Glutamatergic neuron (in vitro differentiated cells): ENCODE data around the gene RP9. TPM values are rescaled to one million over a fixed set of nuclear protein-coding genes. Genes with fewer than 3 reads are reported as not detected.

ENCODE experiments used
- DNase-seq: peaks from one replicate; pipeline ENCODE4 v3.0.0; 2022
- H3K27ac Mint-ChIP-seq: one replicate; pipeline ENCODE4 v1.8.0; 2020; ENCODE audit warnings: mild to moderate bottlenecking, mixed read lengths, inconsistent platforms; ENCODE audit not compliant: unreplicated experiment
- H3K27me3 Mint-ChIP-seq: one replicate; pipeline ENCODE4 v1.8.0; 2020; ENCODE audit warnings: mild to moderate bottlenecking, moderate library complexity, mixed read lengths, inconsistent platforms; ENCODE audit not compliant: unreplicated experiment
- H3K36me3 Mint-ChIP-seq: one replicate; pipeline ENCODE4 v1.8.0; 2020; ENCODE audit warnings: mild to moderate bottlenecking, mixed read lengths, inconsistent platforms; ENCODE audit not compliant: unreplicated experiment
- H3K4me1 Mint-ChIP-seq: one replicate; pipeline ENCODE4 v1.8.0; 2020; ENCODE audit warnings: mild to moderate bottlenecking, low read depth, mixed read lengths, inconsistent platforms; ENCODE audit not compliant: unreplicated experiment
- H3K4me3 Mint-ChIP-seq: one replicate; pipeline ENCODE4 v1.8.0; 2020; ENCODE audit warnings: mild to moderate bottlenecking, mixed read lengths, inconsistent platforms; ENCODE audit not compliant: unreplicated experiment
- H3K9me3 Mint-ChIP-seq: one replicate; pipeline ENCODE4 v1.8.0; 2020; ENCODE audit warnings: mild to moderate bottlenecking, moderate library complexity, mixed read lengths, inconsistent platforms; ENCODE audit not compliant: unreplicated experiment
- CTCF ChIP-seq: fragments of 200-600 bp; sonication (generic); IDR thresholded peaks from one replicate; pipeline ENCODE4 v1.5.0; 2021; ENCODE audit not compliant: partially characterized antibody, unreplicated experiment
- total RNA-seq: library from RNA; stranded (reverse); fragmentation: NEBNext Ultra II Directional; extraction: Animal tissue kit (Norgen Biotek cat#: 25700); gene quantifications from one replicate; pipeline ENCODE4 v1.2.1, GENCODE V29; 2021; ENCODE audit not compliant: unreplicated experiment

The RP9 gene
- total RNA-seq, 1 donor from 2014 or later: 26.4 TPM

GRCh38 chr7:33061282-33061937, 47.8 kb downstream of the RP9 start:
- peak overlapping the region; percentile 96 for H3K4me3 Mint-ChIP-seq
- DNase-seq: no peak
- TF ChIP-seq CTCF: no peak
- H3K4me1 Mint-ChIP-seq: no peaks in the 10 kb centered on the region
- peaks cover 26% of the 10 kb centered on the region for H3K9me3 Mint-ChIP-seq
- peak overlapping the region; percentile 92 for H3K27ac Mint-ChIP-seq
- peaks cover 12% of the 10 kb centered on the region for H3K27me3 Mint-ChIP-seq
- peaks cover 17% of the 10 kb centered on the region for H3K36me3 Mint-ChIP-seq

- Mint-ChIP-seq H3K9me3 (peaks cover 12% of the 10 kb centered on the region), H3K4me3 (no peak overlapping the region)
Observed at GRCh38 chr7:33059635-33060034, 49.6 kb downstream of the RP9 start.

GRCh38 chr7:33055158-33055557, 54.0 kb downstream of the RP9 start:
- no peaks in the 10 kb centered on the region for H3K27me3 Mint-ChIP-seq
- H3K36me3 Mint-ChIP-seq: no peaks in the 10 kb centered on the region
- no peaks in the 10 kb centered on the region for H3K4me1 Mint-ChIP-seq
- H3K4me3 Mint-ChIP-seq: no peak overlapping the region
- H3K27ac Mint-ChIP-seq: no peak overlapping the region
- no peaks in the 10 kb centered on the region for H3K9me3 Mint-ChIP-seq
- no peak for DNase-seq
- no peak for TF ChIP-seq CTCF

More at GRCh38 chr7:33059635-33060034, 49.6 kb downstream of the RP9 start:
- Mint-ChIP-seq H3K4me1 (no peaks in the 10 kb centered on the region), H3K27ac (no peak overlapping the region), H3K27me3 (peaks cover 10% of the 10 kb centered on the region), H3K36me3 (peaks cover 3% of the 10 kb centered on the region)
- no peak for TF ChIP-seq CTCF
- no peak for DNase-seq

GRCh38 chr7:33054261-33054964, 54.8 kb downstream of the RP9 start:
- DNase-seq: no peak
- H3K27ac Mint-ChIP-seq: no peak overlapping the region
- H3K36me3 Mint-ChIP-seq: no peaks in the 10 kb centered on the region
- H3K27me3 Mint-ChIP-seq: no peaks in the 10 kb centered on the region
- no peaks in the 10 kb centered on the region for H3K4me1 Mint-ChIP-seq
- H3K9me3 Mint-ChIP-seq: no peaks in the 10 kb centered on the region
- no peak overlapping the region for H3K4me3 Mint-ChIP-seq
- TF ChIP-seq CTCF: no peak

GRCh38 chr7:33053721-33054120, 55.5 kb downstream of the RP9 start:
- no peaks in the 10 kb centered on the region for H3K9me3 Mint-ChIP-seq
- H3K27ac Mint-ChIP-seq: no peak overlapping the region
- H3K27me3 Mint-ChIP-seq: no peaks in the 10 kb centered on the region
- no peaks in the 10 kb centered on the region for H3K36me3 Mint-ChIP-seq
- H3K4me3 Mint-ChIP-seq: no peak overlapping the region
- no peak for TF ChIP-seq CTCF
- no peaks in the 10 kb centered on the region for H3K4me1 Mint-ChIP-seq
- no peak for DNase-seq
